Left lung (tissue), 10 donors: Measurements from ENCODE around the gene PDE1A. TPM values are rescaled to one million over a fixed set of nuclear protein-coding genes. Genes with fewer than 3 reads are reported as not detected.

Experiments used
- ATAC-seq: fragments of 200-7000 bp; cut with Tn5 transposase; one replicate; pipeline ENCODE4 v1.9.1; 2020; ENCODE audit warnings: moderate library complexity
- DNase-seq, 4 donors: peaks; one replicate each; pipeline ENCODE4 v3.0.0-alpha.2; 2013 to 2020
- H3K27ac ChIP-seq, 2 donors: fragments of 200-600 bp; sonication (generic) in 1 of 2; one replicate each; pipeline versions ENCODE4 v1.5.0 to v1.8.0; 2020 to 2021
- H3K27me3 ChIP-seq, 2 donors: fragments of 200-600 bp; sonication (generic) in 1 of 2; one replicate each; pipeline versions ENCODE4 v1.5.0 to v1.8.0; 2020 to 2021
- H3K36me3 ChIP-seq, 2 donors: fragments of 200-600 bp; sonication (generic) in 1 of 2; one replicate each; pipeline versions ENCODE4 v1.5.0 to v1.8.0; 2020 to 2021
- H3K4me1 ChIP-seq, 2 donors: fragments of 200-600 bp; one replicate each; pipeline ENCODE4 v1.8.0; 2021
- H3K4me3 ChIP-seq, 2 donors: fragments of 200-600 bp; sonication (generic) in 1 of 2; one replicate each; pipeline versions ENCODE4 v1.5.0 to v1.8.0; 2020 to 2021; ENCODE audit warnings: mild to moderate bottlenecking in 1 of 2
- H3K9me3 ChIP-seq, 2 donors: fragments of 200-600 bp; sonication (generic) in 1 of 2; one replicate each; pipeline versions ENCODE4 v1.5.0 to v1.8.0; 2020 to 2021
- CTCF ChIP-seq, 2 donors: fragments of 200-600 bp; sonication (generic) in 1 of 2; IDR thresholded peaks; one replicate each; pipeline versions ENCODE4 v1.5.0 to v1.8.0; 2021; ENCODE audit warnings: antibody characterized with exemption in 2 of 2
- intact Hi-C, 2 donors: fragments of 100-400 bp; cut with DNase I; formaldehyde crosslinking; loops; one replicate each; pipeline versions ENCODE4 v1.11.2 to v1.14.2; 2022
- polyA plus RNA-seq, 6 donors: library from polyadenylated mRNA; unstranded; fragments of 120-200 nt; gene quantifications; one replicate each; pipeline ENCODE4 v1.2.1, GENCODE V29; 2013; ENCODE audit not compliant: insufficient read length in 6 of 6
- total RNA-seq, 2 donors: library from RNA; stranded (reverse); fragmentation: NEBNext Ultra II Directional; extraction: Animal tissue kit (Norgen Biotek cat#: 25700); gene quantifications; one replicate each; pipeline ENCODE4 v1.2.1, GENCODE V29; 2021
- donor health status: DM: no; HTN: yes; CAD: no.
- donor health status: DM: no; HTN: no; CAD: no.

Gene PDE1A
- total and polyA plus RNA-seq, 8 donors: 4.6 to 16.3 (median 13.2) TPM

GRCh38 chr2:182384860-182385259 lies 42.0 kb downstream of the PDE1A start:
- ATAC-seq (no peak), DNase-seq (no peak)
- no peak overlapping the region for H3K4me3 ChIP-seq
- no peak overlapping the region for H3K27ac ChIP-seq
- TF ChIP-seq CTCF (IDR thresholded peaks at IDR 0.05): no peak
- intact Hi-C loops: no loop called here
- H3K4me1 ChIP-seq: peaks cover 0 to under 1% of the 10 kb centered on the region in 2 donors
- H3K9me3 ChIP-seq: peaks cover 0 to 20% of the 10 kb centered on the region in 2 donors
- no peaks in the 10 kb centered on the region for H3K27me3 ChIP-seq
- no peaks in the 10 kb centered on the region for H3K36me3 ChIP-seq

GRCh38 chr2:182381225-182381624 lies 45.6 kb downstream of the PDE1A start:
- peak in 2 of 4 donors; percentile 33 to 34 for DNase-seq
- intact Hi-C loops: no loop called here
- Histone ChIP-seq H3K27ac (no peak overlapping the region), H3K36me3 (no peaks in the 10 kb centered on the region), H3K4me3 (no peak overlapping the region), H3K4me1 (peaks cover 5 to 10% of the 10 kb centered on the region in 2 donors), H3K27me3 (no peaks in the 10 kb centered on the region), H3K9me3 (peaks cover 0 to 35% of the 10 kb centered on the region in 2 donors)
- no peak for ATAC-seq
- TF ChIP-seq CTCF (IDR thresholded peaks at IDR 0.05): no peak

GRCh38 chr2:182379241-182379640 lies 47.6 kb downstream of the PDE1A start:
- Histone ChIP-seq H3K4me1 (peaks cover 5 to 10% of the 10 kb centered on the region in 2 donors), H3K27me3 (no peaks in the 10 kb centered on the region), H3K27ac (peak overlapping the region in 1 of 2 donors; percentile 0), H3K36me3 (no peaks in the 10 kb centered on the region), H3K9me3 (peaks cover 0 to 34% of the 10 kb centered on the region in 2 donors), H3K4me3 (no peak overlapping the region)
- ATAC-seq (peak; percentile 69), DNase-seq (peak in 2 of 4 donors; percentile 64 to 82)
- intact Hi-C loops: no loop called here
- no peak for TF ChIP-seq CTCF (IDR thresholded peaks at IDR 0.05)

- Histone ChIP-seq H3K4me3 (no peak overlapping the region), H3K9me3 (peaks cover 0 to 30% of the 10 kb centered on the region in 2 donors), H3K27ac (peak overlapping the region in 1 of 2 donors; percentile 0), H3K27me3 (no peaks in the 10 kb centered on the region), H3K36me3 (no peaks in the 10 kb centered on the region), H3K4me1 (peaks cover 5 to 10% of the 10 kb centered on the region in 2 donors)
- no peak for TF ChIP-seq CTCF (IDR thresholded peaks at IDR 0.05)
- DNase-seq (no peak), ATAC-seq (no peak)
- intact Hi-C loops: no loop called here
Measured at GRCh38 chr2:182378759-182379158, 48.1 kb downstream of the PDE1A start.

GRCh38 chr2:182377467-182377866 lies 49.4 kb downstream of the PDE1A start:
- Histone ChIP-seq H3K4me1 (peaks cover 5 to 10% of the 10 kb centered on the region in 2 donors), H3K27ac (no peak overlapping the region), H3K4me3 (no peak overlapping the region), H3K36me3 (no peaks in the 10 kb centered on the region), H3K27me3 (no peaks in the 10 kb centered on the region), H3K9me3 (peaks cover 0 to 28% of the 10 kb centered on the region in 2 donors)
- TF ChIP-seq CTCF (IDR thresholded peaks at IDR 0.05): no peak
- no peak for DNase-seq
- intact Hi-C loops: no loop called here
- peak; percentile 58 for ATAC-seq
